HL-60 (cell line): ENCODE results near the gene ATG10.
"Not testable (repeated sequence)": the region's sequence is repeated elsewhere in the genome, so short reads cannot be mapped to it uniquely, and the experiment has no call there.

Experiments used
- DNase-seq, 2 experiments: peaks; one replicate each; pipeline ENCODE4 v3.0.0-alpha.2; 2010 to 2020; ENCODE audit warnings: low read depth in 1 of 2, low spot score in 1 of 2
- H3K27ac ChIP-seq: fragments of 250-450 bp; sonication (Bioruptor Pico); replicated peaks from 2 replicates; pipeline ENCODE4 v1.5.1; 2020; ENCODE audit warnings: mild to moderate bottlenecking, moderate library complexity
- H3K27me3 ChIP-seq: fragments of 250-450 bp; sonication (Bioruptor Pico); 2 replicates; pipeline ENCODE4 v1.5.1; 2021; ENCODE audit warnings: mild to moderate bottlenecking, moderate library complexity; ENCODE audit not compliant: insufficient read depth, poor library complexity, severe bottlenecking
- H3K4me3 ChIP-seq: replicated peaks from 2 replicates; pipeline ENCODE4 v1.5.1; 2011; ENCODE audit warnings: mild to moderate bottlenecking, control low read depth, low read length; ENCODE audit not compliant: insufficient read depth
- GABPA ChIP-seq: IDR thresholded peaks from 2 replicates; pipeline ENCODE4 v1.6.1; 2012; ENCODE audit warnings: low read depth
- POLR2AphosphoS5 ChIP-seq: IDR thresholded peaks from 2 replicates; pipeline ENCODE4 v1.6.1; 2012; ENCODE audit warnings: low read depth
- SPI1 ChIP-seq: IDR thresholded peaks from 2 replicates; pipeline ENCODE4 v1.6.1; 2012; ENCODE audit warnings: low read depth, mild to moderate bottlenecking, borderline replicate concordance
- TF ChIP-seq, protein P1 (sequence below): IDR thresholded peaks from 2 replicates; pipeline ENCODE4 v1.6.1; 2012; ENCODE audit warnings: low read depth; ENCODE audit not compliant: insufficient replicate concordance
- TF ChIP-seq, protein P2 (sequence below): IDR thresholded peaks from one replicate; pipeline ENCODE4 v1.5.1; 2011; ENCODE audit warnings: low read length, control low read depth, inconsistent platforms; ENCODE audit not compliant: insufficient read depth

ATG10 gene

DNA sequence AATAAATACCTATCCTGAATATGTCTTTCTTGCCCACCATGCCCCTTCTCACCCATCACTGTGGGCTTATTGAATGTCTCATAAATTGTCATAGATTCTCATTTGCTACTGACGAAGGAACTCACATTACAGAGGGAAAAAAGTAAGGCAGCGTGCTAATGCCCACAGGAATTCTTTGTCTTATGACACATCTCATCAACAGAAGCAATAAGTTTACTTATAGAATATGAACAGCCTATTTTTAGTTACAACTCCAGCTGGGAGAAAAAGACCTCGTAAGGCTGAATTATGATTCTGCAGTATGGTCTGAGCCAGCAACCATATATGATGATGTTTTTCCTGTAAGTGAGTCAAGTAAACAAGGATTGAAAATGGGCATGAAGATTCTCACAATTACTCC is 22.4 kb upstream of the ATG10 start:
- Histone ChIP-seq H3K27me3 (no peaks in the 10 kb centered on the region), H3K4me3 (no peak overlapping the region), H3K27ac (no peak overlapping the region)
- TF ChIP-seq, protein P1, sequence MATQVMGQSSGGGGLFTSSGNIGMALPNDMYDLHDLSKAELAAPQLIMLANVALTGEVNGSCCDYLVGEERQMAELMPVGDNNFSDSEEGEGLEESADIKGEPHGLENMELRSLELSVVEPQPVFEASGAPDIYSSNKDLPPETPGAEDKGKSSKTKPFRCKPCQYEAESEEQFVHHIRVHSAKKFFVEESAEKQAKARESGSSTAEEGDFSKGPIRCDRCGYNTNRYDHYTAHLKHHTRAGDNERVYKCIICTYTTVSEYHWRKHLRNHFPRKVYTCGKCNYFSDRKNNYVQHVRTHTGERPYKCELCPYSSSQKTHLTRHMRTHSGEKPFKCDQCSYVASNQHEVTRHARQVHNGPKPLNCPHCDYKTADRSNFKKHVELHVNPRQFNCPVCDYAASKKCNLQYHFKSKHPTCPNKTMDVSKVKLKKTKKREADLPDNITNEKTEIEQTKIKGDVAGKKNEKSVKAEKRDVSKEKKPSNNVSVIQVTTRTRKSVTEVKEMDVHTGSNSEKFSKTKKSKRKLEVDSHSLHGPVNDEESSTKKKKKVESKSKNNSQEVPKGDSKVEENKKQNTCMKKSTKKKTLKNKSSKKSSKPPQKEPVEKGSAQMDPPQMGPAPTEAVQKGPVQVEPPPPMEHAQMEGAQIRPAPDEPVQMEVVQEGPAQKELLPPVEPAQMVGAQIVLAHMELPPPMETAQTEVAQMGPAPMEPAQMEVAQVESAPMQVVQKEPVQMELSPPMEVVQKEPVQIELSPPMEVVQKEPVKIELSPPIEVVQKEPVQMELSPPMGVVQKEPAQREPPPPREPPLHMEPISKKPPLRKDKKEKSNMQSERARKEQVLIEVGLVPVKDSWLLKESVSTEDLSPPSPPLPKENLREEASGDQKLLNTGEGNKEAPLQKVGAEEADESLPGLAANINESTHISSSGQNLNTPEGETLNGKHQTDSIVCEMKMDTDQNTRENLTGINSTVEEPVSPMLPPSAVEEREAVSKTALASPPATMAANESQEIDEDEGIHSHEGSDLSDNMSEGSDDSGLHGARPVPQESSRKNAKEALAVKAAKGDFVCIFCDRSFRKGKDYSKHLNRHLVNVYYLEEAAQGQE = no peak
- TF ChIP-seq GABPA = no peak
- no peak for TF ChIP-seq SPI1
- TF ChIP-seq POLR2AphosphoS5 = no peak
- TF ChIP-seq, protein P2, sequence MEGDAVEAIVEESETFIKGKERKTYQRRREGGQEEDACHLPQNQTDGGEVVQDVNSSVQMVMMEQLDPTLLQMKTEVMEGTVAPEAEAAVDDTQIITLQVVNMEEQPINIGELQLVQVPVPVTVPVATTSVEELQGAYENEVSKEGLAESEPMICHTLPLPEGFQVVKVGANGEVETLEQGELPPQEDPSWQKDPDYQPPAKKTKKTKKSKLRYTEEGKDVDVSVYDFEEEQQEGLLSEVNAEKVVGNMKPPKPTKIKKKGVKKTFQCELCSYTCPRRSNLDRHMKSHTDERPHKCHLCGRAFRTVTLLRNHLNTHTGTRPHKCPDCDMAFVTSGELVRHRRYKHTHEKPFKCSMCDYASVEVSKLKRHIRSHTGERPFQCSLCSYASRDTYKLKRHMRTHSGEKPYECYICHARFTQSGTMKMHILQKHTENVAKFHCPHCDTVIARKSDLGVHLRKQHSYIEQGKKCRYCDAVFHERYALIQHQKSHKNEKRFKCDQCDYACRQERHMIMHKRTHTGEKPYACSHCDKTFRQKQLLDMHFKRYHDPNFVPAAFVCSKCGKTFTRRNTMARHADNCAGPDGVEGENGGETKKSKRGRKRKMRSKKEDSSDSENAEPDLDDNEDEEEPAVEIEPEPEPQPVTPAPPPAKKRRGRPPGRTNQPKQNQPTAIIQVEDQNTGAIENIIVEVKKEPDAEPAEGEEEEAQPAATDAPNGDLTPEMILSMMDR = no peak
- DNase-seq = no peak

DNA sequence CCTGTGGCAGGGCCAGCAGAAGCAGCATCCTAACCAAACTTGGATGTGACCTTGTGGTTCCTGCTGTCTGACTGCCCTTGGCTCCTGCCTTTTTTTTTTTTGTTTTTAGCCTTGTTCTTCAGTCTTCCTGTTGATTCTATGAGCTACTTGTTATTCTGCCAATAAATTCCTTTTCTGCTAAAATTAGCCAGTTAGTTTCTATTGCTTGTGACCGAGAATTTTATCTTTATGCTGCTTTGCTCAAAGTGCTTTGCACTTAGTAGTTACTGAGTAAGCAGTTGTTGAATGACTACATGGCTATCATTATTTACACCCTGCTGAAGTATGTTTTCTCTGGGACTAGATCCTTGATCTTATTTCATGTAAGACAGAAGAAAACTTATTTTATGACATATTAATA is 20.8 kb upstream of the ATG10 start:
- no peak overlapping the region for H3K4me3 ChIP-seq
- H3K27ac ChIP-seq = no peak overlapping the region
- no peak for DNase-seq
- no peak for TF ChIP-seq GABPA
- no peak for TF ChIP-seq POLR2AphosphoS5
- TF ChIP-seq, protein P2 = no peak
- no peak for TF ChIP-seq SPI1
- TF ChIP-seq, protein P1 = no peak
- H3K27me3 ChIP-seq = no peaks in the 10 kb centered on the region

DNA sequence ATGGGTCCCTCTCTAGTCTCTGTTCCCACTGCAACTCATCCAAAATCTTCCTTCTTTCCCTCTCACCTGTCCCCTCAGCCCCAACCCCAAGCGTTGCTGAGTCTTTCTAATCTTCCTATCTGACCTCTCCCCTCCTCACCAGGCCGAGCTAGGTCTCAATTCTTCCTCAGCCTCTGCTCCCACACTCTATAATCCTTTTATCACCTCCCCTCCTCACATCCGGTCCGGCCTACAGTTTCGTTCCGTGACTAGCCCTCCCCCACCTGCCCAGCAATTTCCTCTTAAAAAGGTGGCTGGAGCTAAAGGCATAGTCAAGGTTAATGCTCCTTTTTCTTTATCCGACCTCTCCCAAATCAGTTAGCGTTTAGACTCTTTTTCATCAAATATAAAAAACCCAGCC is 17.0 kb upstream of the ATG10 start:
- not testable (repeated sequence) for H3K27ac ChIP-seq, H3K4me3 ChIP-seq, DNase-seq, H3K27me3 ChIP-seq

DNA sequence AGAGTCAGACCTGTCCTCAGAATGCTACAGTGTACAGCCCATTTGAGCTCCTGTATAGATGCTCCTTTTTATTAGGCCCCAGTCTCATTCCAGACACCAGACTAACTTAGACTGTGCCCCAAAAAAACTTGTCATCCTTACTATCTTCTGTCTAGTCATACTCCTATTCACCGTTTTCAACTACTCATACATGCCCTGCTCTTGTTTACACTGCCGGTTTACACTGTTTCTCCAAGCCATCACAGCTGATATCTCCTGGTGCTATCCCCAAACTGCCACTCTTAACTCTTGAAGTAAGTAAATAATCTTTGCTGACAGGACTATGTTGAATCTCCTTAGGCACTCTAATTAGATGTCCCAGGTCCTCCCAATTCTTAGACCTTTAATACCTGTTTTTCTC is 13.7 kb upstream of the ATG10 start:
- not testable (repeated sequence) for DNase-seq, H3K4me3 ChIP-seq, H3K27ac ChIP-seq, H3K27me3 ChIP-seq

DNA sequence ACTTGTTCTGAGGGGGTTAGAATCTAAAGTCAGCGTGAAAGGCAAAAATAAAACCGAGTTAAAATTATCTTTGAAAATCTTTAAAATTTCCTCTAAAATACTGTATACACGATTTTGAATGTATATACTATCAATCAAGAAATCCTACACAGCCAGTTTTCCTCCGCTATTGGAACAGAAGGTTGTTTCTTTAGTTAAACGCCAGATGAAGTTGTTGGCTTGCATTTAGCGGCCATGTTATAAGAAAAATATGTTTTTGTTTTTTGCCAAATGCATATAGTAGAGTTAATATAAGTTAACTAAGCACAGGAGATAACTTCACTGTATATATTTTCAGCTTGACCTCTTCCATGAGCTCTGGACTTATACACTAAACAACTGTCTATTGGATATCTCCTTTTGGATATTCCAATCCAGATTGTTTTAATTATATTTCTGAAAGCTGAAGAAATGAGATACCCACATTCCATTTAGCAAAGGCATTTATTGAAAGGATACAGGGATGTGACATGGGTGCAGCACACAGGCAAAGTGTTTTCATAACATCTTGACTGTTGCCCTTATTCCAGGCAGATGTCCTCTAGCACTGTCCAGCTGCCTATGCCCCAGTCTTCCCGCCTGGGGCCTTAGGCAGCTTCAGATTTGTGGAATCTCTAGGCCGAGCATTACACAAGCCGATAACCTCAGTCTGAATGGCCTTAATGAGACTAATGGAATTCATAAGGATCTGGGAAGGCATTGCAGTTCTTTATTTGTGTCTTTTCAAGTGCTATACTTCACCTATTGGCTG is 10.0 kb upstream of the ATG10 start:
- no peak for DNase-seq
- Histone ChIP-seq H3K27me3 (no peaks in the 10 kb centered on the region), H3K4me3 (no peak overlapping the region), H3K27ac (no peak overlapping the region)
- no peak for TF ChIP-seq GABPA
- TF ChIP-seq, protein P1 = no peak
- TF ChIP-seq SPI1 = no peak
- no peak for TF ChIP-seq POLR2AphosphoS5
- TF ChIP-seq, protein P2 = no peak
